PC-3 (cell line): ENCODE measurements around the gene CACNG5.

Source experiments
- CTCF ChIP-seq: fragments of 300-600 bp; sonication (generic); conservative IDR thresholded peaks from 2 replicates; pipeline ENCODE4 v1.5.1; 2017; ENCODE audit warnings: antibody characterized with exemption, low read depth, mild to moderate bottlenecking, low read length
- EZH2 ChIP-seq: fragments of 300-600 bp; sonication (generic); IDR thresholded peaks from one replicate; pipeline ENCODE4 v1.6.1; 2017; ENCODE audit warnings: antibody characterized with exemption, mild to moderate bottlenecking, low read length; ENCODE audit not compliant: unreplicated experiment
- EZH2phosphoT487 ChIP-seq: fragments of 300-600 bp; sonication (generic); IDR thresholded peaks from 2 replicates; pipeline ENCODE4 v1.6.1; 2018; ENCODE audit warnings: mild to moderate bottlenecking, antibody characterized with exemption, low read length, borderline replicate concordance

GRCh38 chr17:66873962-66874361 is 39.0 kb downstream of the CACNG5 start:
- TF ChIP-seq CTCF (no peak), EZH2 (no peak), EZH2phosphoT487 (no peak)
